HG02884 (cell line): ENCODE results near the gene LENG9.
"Not testable (repeated sequence)": the region's sequence is repeated elsewhere in the genome, so short reads cannot be mapped to it uniquely, and the experiment has no call there.

Source experiments
- ATAC-seq: cut with Tn5 transposase; IDR thresholded peaks from one replicate; pipeline ENCODE4 v1.9.1; 2021; ENCODE audit warnings: mild to moderate bottlenecking, moderate library complexity; ENCODE audit not compliant: unreplicated experiment

The LENG9 gene

DNA sequence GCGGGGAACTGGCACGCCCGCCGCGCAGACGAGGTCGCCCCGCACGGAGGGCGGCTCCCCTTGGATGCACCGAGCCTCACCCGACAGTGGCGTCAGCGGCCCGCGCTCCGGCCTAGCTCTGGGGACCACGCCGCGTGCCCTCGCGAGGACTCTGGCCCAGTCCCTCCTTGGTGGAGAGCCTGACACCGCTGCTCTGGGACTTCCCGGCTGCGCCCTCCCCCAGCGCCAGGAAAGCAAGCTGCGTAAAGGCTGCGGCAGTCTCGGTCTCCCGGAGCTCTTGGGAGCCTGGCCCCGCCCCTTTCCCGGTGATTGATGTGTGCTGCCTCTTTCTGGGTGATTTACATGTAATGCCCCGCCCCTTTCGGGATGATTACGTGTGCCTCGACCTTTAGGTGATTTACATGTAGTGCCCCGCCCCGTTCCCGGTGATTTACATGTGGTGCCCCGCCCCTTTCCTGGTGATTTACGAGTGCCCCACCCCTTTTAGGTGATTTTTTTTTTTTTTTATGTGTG, at the start of gene LENG9:
TSS of gene LENG9 (minus strand) at position 248 of the 513 bp plus-strand sequence. CDS start 252 bp downstream, outside the sequence.
- ATAC-seq, result peak; percentile 48

GRCh38 chr19:54509200-54509940, 45.8 kb upstream of the LENG9 start:
- not testable (repeated sequence) for ATAC-seq

- not testable (repeated sequence) for ATAC-seq
Measured at GRCh38 chr19:54508487-54508886, 44.9 kb upstream of the LENG9 start.

DNA sequence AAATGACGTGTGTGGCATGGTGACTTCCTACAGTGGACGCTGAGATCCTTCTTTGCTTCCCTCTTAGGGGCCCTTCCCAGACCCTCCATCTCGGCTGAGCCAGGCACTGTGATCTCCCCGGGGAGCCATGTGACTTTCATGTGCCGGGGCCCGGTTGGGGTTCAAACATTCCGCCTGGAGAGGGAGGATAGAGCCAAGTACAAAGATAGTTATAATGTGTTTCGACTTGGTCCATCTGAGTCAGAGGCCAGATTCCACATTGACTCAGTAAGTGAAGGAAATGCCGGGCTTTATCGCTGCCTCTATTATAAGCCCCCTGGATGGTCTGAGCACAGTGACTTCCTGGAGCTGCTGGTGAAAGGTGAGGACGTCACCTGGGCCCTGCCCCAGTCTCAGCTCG, 44.2 kb upstream of the LENG9 start:
- no peak for ATAC-seq

DNA sequence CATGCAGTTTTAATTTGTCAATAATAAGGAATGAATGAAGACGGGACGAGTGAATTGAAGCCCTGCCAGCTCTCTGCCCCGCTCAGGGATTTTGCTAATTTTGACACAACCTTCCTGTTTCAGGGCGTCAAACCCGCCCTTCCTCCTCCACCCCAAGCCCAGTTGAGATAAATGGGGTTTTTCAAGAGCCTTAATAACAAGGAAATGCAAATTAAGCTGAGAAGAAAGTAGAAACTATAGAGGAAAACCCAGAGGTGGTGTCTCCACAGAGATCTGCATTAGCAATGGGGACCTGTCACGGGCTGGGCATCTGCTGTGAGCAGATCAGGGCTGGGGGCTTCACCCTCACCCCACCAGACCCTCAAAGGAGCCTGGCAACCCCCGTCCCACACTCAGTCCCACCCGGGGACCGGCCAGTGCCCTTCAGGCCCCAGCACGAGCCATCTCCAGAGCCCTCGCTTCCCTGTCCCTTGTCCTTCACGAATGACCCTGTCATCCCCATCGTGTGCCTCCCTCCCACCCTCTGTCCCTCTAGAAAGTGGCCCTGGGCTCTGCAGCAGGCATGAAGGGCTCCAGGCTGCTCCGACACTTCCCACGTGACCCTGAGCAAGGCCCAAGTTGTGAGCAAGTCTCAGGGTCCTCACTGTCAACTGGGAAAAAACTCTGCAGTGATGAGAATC, 43.6 kb upstream of the LENG9 start:
- ATAC-seq, result not testable (repeated sequence)

GRCh38 chr19:54506079-54506478, 42.5 kb upstream of the LENG9 start:
- no peak for ATAC-seq

DNA sequence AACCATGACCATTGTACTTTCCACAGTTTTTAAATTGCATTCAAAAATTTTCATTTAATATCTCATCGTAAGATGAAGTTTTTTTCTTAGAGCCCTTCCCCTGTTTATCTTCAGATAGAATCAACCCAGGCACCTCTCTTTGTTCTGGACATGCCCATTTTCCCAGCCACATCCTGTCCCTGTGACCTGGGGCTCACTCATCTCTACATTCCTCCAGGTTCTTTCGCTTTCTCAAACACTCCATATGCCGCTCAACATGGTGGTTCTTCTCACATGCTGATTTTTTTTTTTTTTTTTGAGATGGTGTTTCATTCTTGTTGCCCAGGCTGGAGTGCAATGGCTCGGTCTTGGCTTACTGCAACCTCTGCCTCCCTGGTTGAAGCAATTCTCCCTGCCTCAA, 42.0 kb upstream of the LENG9 start:
- not testable (repeated sequence) for ATAC-seq

DNA sequence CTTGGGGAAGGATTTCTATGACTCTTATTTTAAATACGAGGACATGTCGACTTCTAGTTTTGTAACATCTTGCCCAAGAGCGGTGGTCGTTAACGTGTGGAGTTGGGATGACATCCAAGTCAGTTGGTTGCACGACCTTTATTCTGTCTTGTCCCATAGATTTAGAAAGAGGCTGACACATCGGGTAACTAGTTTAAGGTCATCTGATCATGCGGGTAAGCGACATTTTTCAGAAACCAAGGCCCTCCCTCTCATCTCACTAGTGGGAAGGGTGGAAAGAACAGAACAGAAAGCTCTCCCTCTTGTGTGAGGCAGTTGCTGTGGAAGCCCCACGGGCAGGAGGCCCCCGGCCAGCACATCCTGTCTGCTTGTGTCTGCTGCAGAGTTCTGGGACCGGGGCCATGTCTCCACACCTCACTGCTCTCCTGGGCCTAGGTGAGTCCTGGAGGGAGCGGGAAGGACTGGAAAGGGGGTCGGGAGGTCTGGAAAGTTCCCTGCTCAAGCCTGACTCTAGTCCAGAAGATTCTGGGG, 39.0 kb upstream of the LENG9 start, which contains the start of gene LAIR2:
TSS of gene LAIR2 (plus strand) at position 314 of the 531 bp plus-strand sequence. CDS start at position 402, 88 bp downstream.
- no peak for ATAC-seq

GRCh38 chr19:54498451-54498772, 34.8 kb upstream of the LENG9 start:
- ATAC-seq, result not testable (repeated sequence)

DNA sequence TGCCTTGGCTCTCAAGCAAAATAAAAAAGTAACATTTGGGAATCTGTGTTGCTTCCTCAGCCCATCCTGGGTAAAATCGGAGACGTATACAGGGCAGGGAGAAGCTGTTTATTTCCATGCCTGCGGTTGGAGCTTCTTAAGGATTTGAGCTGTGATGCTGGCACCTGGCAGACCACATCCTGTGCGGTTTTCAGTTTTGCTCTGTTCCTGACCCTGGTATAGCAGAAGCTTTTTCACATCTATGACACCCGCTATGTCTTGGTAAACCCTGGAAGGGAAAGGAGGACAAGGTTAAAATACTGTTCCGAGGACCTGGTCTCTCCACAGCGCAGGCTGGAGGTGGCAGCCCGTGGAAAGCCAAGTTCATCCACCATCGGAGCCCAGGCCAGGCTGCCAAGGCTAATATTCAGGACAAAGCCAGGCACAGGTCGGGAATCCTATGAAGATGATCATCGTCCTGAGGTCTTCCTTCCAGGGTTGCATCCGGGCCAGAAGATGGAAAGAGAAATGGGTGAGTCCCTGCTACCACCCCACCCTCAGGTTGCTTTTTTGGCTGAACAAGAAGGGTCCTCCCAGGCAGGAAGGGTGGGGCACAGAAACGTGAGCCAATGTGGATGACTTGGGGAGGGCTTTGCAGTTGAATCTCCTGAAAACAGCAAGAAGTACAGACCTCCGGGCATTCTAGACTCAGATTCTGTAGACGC, 34.3 kb upstream of the LENG9 start:
- ATAC-seq, result not testable (repeated sequence)

DNA sequence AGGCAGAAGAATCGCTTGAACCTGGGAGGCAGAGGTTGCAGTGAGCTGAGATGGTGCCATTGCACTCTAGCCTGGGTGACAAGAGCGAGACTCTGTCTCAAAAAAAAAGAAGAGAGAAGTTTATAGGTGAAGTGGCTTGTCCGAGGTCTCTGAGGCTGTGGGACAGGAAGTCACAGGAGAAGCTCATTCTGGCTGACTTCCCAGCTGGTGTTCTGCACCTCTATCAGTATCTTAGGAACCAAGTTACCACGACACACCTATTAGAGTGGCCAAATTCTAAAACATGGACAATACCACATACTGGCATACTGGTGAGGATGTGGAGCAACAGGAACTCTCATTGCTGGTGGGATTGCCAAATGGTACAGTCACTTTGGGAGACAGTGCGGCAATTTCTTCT, 31.7 kb upstream of the LENG9 start:
- ATAC-seq, result not testable (repeated sequence)

DNA sequence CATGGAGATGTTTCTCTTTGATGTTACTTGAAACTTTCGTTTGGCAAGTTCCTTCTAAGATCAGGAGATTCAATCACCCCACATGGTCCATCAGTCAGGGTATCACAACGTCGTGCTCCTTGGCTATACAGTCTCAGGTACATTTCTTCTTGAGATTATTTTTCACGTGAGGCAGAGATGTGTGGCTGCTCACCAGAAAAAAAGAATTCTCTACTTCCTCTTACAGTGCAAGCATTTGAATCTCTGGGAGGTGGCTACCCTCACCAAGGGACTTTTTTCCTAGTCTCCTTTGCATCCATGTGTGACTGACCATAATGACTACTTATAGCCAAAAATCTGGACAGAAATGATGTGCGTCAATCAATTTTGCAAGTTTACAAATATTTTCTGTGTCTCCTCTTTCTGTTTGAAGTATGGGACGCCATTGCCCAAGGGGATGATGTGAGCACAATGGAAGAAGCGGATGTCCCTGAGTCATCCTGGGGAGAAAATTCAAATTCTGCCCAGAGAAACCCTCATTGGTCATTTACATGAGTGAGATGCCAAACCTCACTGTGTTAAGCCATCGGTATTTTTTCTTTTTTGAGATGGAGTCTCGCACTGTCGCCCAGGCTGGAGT, 30.5 kb upstream of the LENG9 start:
- no peak for ATAC-seq

- not testable (repeated sequence) for ATAC-seq
Measured at GRCh38 chr19:54493056-54493455, 29.5 kb upstream of the LENG9 start.

DNA sequence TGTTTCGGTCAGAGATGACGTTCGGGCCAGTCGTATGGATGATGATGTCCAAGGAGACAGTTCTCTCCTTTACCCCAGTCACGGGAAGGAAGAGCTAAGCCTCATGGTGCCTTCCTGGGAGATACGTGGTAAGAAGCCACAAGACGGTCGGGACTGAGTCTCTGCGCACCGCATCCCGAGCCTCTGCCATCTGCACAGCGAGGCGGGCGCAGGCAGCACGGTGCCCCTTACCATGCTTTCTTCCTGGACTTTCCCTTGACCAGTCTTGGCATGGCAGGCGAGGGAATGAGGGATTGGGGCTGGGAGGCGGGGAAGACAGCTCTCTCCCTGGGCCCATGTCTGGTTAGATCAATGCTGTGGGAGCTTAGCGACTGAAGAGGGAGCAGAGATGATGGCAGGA, 29.0 kb upstream of the LENG9 start:
- no peak for ATAC-seq

DNA sequence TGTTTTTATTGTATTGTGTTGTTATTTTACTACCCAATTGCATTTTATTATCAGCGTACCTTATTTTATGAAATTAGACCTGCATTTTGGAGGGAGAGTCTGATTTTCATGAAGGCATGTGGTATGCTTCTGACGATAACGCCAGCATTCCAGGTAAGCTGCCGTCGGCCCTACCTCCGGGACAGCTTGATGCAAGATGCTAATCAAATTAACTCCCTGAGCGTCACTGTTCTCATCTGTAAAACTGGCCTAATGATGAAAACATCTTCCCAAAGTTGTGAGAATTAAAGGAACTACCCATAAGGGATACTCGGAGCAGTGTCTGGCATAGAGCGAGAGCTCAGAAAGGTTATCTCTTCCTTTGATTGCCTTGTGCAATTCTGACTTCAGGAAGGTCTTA, 26.2 kb upstream of the LENG9 start:
- ATAC-seq, result no peak

DNA sequence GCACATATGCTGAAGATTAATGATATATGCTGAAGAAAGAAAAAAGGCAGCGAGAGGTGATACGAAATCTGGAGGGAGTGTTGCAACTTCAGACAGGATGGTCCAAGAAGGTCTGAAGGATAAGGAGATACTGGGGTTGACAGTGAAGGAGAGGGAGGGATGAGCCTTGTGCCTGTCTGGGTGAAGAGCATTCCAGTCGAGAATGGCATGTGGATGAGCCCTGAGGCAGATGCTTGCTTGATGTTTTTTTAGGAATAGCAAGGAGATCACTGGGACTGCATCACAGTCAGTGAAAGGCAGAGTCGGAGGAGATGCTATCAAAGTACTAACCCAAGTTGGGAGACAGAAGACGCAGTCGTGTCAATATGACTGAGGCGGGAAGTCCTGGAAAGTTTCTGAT, 25.8 kb upstream of the LENG9 start:
- no peak for ATAC-seq

DNA sequence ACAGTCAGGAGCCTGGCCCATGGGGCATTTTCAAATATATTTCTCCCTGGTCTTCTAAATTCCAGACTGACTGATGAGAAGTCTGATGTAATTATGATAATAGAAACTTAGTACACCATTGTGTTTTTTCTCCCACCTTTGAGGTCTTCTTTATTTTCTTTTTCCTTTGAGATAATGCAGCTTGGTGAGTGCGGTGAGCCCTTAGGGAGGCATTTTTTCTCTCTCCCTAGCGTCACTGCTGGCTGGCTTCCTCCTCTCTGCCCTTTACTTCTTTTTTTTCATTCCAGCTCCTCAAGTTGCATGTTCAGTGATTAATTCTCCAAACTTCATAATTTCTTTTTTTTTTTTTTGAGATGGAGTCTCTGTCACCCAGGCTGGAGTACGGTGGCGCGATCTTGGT, 22.3 kb upstream of the LENG9 start:
- no peak for ATAC-seq

GRCh38 chr19:54484451-54484850, 20.9 kb upstream of the LENG9 start:
- ATAC-seq, result no peak

GRCh38 chr19:54482889-54483288, 19.3 kb upstream of the LENG9 start:
- ATAC-seq, result no peak

DNA sequence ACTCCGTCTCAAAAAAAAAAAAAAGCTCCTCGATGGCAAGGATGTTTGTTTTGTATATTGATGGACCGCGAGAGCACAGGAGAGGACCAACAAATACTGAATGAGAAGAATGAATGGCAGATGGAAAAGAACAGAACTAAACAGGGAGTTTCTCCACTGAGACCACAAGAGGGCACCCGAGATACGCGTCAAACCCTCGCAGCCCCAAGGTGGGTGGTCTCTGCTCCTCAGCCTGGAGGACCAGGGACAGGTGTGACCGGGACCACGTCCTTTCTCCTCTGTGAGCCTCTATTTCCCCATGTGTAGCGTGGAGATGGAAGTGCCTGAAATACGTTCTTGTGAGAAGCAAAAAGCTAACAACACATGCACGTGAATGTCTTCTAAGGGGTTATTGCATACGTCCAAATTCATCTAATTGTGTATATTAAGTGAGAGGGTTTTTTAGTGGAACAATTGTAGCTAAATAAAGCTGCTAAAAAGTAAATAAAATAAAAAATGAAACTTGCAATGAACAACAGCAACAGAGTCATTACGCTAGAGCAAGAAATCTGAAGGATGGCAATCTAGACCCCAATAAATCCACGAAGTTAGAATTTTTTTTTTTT, 17.9 kb upstream of the LENG9 start:
- ATAC-seq, result no peak
